Measurements from ENCODE around the gene SCNM1. TPM values are rescaled to one million over a fixed set of nuclear protein-coding genes. Genes with fewer than 3 reads are reported as not detected.
"Not testable (repeated sequence)": the region's sequence is repeated elsewhere in the genome, so short reads cannot be mapped to it uniquely, and the experiment has no call there.

SCNM1 gene
- total and polyA plus RNA-seq, 4 donors: 27.3 to 58.4 (median 36.5) TPM

DNA sequence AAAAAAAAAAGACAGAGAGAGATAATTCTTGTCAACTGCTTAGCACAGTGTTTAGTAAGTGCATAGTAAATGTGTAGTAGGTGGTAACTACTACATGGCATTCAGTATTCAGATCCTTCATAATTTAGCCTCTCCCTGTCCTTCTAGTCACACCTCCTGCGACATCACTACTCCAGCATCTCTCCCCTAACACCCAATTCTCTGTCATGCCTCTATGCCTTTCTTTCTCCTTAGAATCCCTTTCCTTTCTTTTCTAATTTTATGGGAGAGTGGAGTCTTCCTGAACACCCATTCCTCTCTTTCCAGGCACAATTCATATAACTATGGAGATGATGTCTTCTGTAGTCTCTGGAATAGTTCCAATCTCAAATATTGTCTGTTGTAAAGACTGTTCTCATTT lies 27.9 kb downstream of the SCNM1 start:
- Histone ChIP-seq H3K4me3 (ENCODE audit: low read length in 2 of 2) (no peak overlapping the region), H3K27me3 (ENCODE audit: control insufficient read depth in 1 of 2, insufficient read depth in 2 of 2, low read length in 1 of 2) (no peaks in the 10 kb centered on the region), H3K9me3 (ENCODE audit: control insufficient read depth, low read length) (no peaks in the 10 kb centered on the region), H3K27ac (ENCODE audit: low read depth in 1 of 2, low read length in 2 of 2) (no peak overlapping the region), H3K4me1 (ENCODE audit: control insufficient read depth in 1 of 2, insufficient read depth in 2 of 2, low read length in 2 of 2) (no peaks in the 10 kb centered on the region), H3K36me3 (ENCODE audit: control insufficient read depth in 1 of 2, insufficient read depth in 2 of 2, low read length in 1 of 2) (no peaks in the 10 kb centered on the region)
- no peak for ATAC-seq (ENCODE audit: low FRiP score)
- intact Hi-C loops (cut with DNase I): loop anchor here in 1 of 2 donors (10.0 kb wide), 1 partner anchor 151 kb away; the partner anchor contains the start of gene RFX5
- DNase-seq: no peak
- WGBS, 2 donors: 85 to 88% methylated on average over 1 of the region's 1 CpG

DNA sequence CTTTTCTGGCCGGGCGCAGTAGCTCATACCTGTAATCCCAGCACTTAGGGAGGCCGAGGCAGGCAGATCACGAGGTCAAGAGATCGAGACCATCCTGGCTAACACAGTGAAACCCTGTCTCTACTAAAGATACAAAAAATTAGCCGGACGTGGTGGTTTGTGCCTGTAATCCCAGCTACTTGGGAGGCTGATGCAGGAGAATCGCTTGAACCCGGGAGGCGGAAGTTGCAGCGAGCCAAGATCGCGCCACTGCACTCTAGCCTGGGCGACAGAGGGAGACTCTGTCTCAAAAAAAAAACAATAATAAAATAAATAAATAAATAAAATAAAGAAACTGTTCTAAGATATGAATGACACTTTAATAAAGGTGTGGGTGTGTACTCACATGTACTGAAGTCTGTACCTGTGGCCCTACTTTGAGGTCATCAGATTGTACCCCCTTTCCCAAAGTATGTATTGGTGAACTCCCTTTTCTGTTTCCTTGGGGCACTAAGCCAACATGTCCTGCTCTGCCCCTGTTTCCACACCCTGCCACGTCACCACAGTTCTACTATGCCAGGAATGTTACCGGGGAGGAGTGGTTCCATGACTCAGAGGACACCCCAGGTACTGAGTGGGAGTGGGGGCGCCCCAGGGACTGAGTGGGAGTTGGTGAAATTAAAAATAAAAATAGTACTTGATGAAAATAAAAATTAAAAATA lies 29.1 kb downstream of the SCNM1 start:
- not testable (repeated sequence) for H3K27me3 ChIP-seq (ENCODE audit: control insufficient read depth in 1 of 2, insufficient read depth in 2 of 2, low read length in 1 of 2); H3K4me1 ChIP-seq (ENCODE audit: control insufficient read depth in 1 of 2, insufficient read depth in 2 of 2, low read length in 2 of 2); ATAC-seq (ENCODE audit: low FRiP score); H3K36me3 ChIP-seq (ENCODE audit: control insufficient read depth in 1 of 2, insufficient read depth in 2 of 2, low read length in 1 of 2); H3K27ac ChIP-seq (ENCODE audit: low read depth in 1 of 2, low read length in 2 of 2); H3K4me3 ChIP-seq (ENCODE audit: low read length in 2 of 2); H3K9me3 ChIP-seq (ENCODE audit: control insufficient read depth, low read length)
- DNase-seq: peak; percentile 64 to 81
- intact Hi-C loops (cut with DNase I): loop anchor here in 1 of 2 donors (5.0 to 10.0 kb wide), 2 partner anchors 57 to 150 kb away; partner anchors contain the start of genes PSMD4 and RFX5
- WGBS, 2 donors: 76 to 77% methylated on average over 17 of the region's 17 CpGs

DNA sequence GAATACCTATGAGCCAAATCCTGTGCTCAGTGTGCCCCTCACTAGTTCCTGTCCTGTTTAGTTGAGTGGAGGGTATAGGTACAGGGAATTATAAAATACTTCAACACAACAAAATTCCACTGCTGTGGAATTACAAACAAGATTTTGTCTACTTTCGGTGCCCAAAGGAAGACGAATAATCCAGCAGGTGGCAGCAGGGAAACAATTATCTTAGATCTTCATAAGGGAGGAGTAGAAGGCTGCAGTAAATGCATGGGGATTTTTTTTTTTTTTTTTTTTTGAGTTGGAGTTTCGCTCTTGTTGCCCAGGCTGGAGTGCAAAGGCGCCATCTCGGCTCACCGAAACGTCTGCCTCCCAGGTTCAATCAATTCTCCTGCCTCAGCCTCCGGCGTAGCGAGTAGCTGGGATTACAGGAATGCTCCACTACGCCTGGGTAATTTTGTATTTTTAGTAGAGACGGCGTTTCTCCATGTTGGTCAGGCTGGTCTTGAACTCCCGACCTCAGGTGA lies 30.4 kb downstream of the SCNM1 start:
- intact Hi-C loops (cut with DNase I): loop anchor here (2.0 to 10.0 kb wide), 3 partner anchors 56 to 148 kb away; partner anchors contain the start of genes PSMD4 (in 1 of the 2) and RFX5 (in 1 of the 2)
- DNase-seq: peak; percentile 51 to 68
- Histone ChIP-seq H3K9me3 (ENCODE audit: control insufficient read depth, low read length) (no peaks in the 10 kb centered on the region), H3K4me1 (ENCODE audit: control insufficient read depth in 1 of 2, insufficient read depth in 2 of 2, low read length in 2 of 2) (peaks cover 0 to 1% of the 10 kb centered on the region in 2 donors), H3K27ac (ENCODE audit: low read depth in 1 of 2, low read length in 2 of 2) (no peak overlapping the region), H3K27me3 (ENCODE audit: control insufficient read depth in 1 of 2, insufficient read depth in 2 of 2, low read length in 1 of 2) (no peaks in the 10 kb centered on the region), H3K36me3 (ENCODE audit: control insufficient read depth in 1 of 2, insufficient read depth in 2 of 2, low read length in 1 of 2) (no peaks in the 10 kb centered on the region), H3K4me3 (ENCODE audit: low read length in 2 of 2) (no peak overlapping the region)
- WGBS, 2 donors: 41 to 44% methylated on average over 14 of the region's 14 CpGs
- ATAC-seq (ENCODE audit: low FRiP score): peak; percentile 19

DNA sequence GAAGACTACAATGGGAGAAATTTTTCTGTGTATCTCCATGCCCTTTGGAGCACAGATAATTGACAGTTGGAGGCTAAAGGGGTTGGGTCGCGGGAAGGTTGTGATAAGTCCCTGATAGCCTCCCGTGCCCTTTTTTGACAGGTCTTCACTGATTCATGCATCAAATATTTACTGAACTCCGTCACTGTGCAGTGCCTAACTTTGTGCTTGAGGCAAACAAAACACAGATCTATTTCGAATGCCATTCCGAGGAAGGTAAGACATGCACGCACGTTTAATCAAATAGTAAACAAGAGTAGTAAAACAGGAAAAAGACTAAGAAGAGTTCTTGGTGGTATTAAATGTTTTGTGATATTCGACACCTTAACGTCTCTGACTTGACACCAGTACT lies 31.9 kb downstream of the SCNM1 start:
- Histone ChIP-seq H3K9me3 (ENCODE audit: control insufficient read depth, low read length) (no peaks in the 10 kb centered on the region), H3K4me3 (ENCODE audit: low read length in 2 of 2) (peak overlapping the region; percentile 17 to 42), H3K4me1 (ENCODE audit: control insufficient read depth in 1 of 2, insufficient read depth in 2 of 2, low read length in 2 of 2) (peaks cover 0 to 2% of the 10 kb centered on the region in 2 donors), H3K27me3 (ENCODE audit: control insufficient read depth in 1 of 2, insufficient read depth in 2 of 2, low read length in 1 of 2) (no peaks in the 10 kb centered on the region), H3K36me3 (ENCODE audit: control insufficient read depth in 1 of 2, insufficient read depth in 2 of 2, low read length in 1 of 2) (peaks cover 0 to 3% of the 10 kb centered on the region in 2 donors), H3K27ac (ENCODE audit: low read depth in 1 of 2, low read length in 2 of 2) (peak overlapping the region in 1 of 2 donors; percentile 71)
- ATAC-seq (ENCODE audit: low FRiP score) (no peak), DNase-seq (no peak)
- WGBS, 2 donors: 2 to 3% methylated on average over 10 of the region's 10 CpGs
- intact Hi-C loops (cut with DNase I): loop anchor here (2.0 to 10.0 kb wide), 3 partner anchors 54 to 147 kb away; partner anchors contain the start of genes PSMD4 (in 1 of the 2) and RFX5 (in 1 of the 2)

DNA sequence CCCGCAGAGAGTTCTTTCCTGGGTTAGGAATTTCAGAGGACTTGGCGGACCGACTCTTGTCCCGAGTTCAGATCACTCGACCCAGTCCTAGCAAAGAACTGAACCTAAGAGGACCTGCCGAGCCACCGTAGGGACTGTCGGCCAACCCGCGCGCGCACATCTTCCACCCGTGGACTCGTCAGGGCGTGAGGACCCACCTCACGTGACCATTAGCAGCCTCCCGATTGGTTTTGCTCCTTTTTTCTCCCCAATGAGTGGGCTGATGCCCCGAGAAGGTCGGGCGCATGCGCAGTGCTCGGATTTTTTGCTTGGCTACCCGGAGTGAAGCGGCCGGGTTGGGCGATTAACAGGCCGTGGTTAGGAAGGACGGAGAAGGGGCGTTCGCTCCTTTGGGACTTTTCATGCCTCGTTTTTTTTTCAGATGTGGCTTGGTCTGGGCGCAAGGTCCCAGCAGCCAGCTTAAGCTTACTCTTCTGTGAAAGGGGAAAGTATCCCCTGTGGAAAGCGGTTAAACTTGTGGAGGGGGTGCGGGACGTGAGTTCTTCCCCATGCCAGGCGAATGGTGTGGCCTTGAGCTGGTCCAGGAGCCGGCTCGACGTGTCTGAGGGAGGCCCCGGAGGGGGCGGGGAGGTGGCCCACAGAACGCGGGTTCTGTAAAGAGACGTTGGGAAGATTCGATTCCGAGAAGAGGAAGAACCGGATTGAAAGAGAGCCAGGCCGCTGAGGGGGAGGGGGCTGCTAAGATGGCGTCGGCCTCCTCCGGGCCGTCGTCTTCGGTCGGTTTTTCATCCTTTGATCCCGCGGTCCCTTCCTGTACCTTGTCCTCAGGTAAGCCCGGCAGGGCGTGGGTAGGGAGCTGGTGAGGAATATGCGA lies 32.5 kb downstream of the SCNM1 start, which contains the start of gene PIP5K1A:
PIP5K1A (plus strand) TSS at position 299 of the 874 bp plus-strand sequence; CDS start at position 744, 445 bp downstream.
- Histone ChIP-seq H3K27ac (ENCODE audit: low read depth in 1 of 2, low read length in 2 of 2) (peak within 1 kb of the TSS; percentile 14 to 81), H3K9me3 (ENCODE audit: control insufficient read depth, low read length) (no peaks in the 10 kb centered on the region), H3K36me3 (ENCODE audit: control insufficient read depth in 1 of 2, insufficient read depth in 2 of 2, low read length in 1 of 2) (peaks cover 0 to 4% of the 10 kb centered on the region in 2 donors), H3K4me1 (ENCODE audit: control insufficient read depth in 1 of 2, insufficient read depth in 2 of 2, low read length in 2 of 2) (peaks cover 0 to 2% of the 10 kb centered on the region in 2 donors), H3K27me3 (ENCODE audit: control insufficient read depth in 1 of 2, insufficient read depth in 2 of 2, low read length in 1 of 2) (no peaks in the 10 kb centered on the region), H3K4me3 (ENCODE audit: low read length in 2 of 2) (peak within 1 kb of the TSS; percentile 69 to 72)
- peak; percentile 100 for DNase-seq
- intact Hi-C loops (cut with DNase I): loop anchor here in 1 of 2 donors (5.0 to 10.0 kb wide), 2 partner anchors 54 to 146 kb away; partner anchors contain the start of genes PSMD4 and RFX5
- peak; percentile 97 for ATAC-seq (ENCODE audit: low FRiP score)
- 0 to 1% methylated on average over 60 of the region's 60 CpGs for WGBS, 2 donors

DNA sequence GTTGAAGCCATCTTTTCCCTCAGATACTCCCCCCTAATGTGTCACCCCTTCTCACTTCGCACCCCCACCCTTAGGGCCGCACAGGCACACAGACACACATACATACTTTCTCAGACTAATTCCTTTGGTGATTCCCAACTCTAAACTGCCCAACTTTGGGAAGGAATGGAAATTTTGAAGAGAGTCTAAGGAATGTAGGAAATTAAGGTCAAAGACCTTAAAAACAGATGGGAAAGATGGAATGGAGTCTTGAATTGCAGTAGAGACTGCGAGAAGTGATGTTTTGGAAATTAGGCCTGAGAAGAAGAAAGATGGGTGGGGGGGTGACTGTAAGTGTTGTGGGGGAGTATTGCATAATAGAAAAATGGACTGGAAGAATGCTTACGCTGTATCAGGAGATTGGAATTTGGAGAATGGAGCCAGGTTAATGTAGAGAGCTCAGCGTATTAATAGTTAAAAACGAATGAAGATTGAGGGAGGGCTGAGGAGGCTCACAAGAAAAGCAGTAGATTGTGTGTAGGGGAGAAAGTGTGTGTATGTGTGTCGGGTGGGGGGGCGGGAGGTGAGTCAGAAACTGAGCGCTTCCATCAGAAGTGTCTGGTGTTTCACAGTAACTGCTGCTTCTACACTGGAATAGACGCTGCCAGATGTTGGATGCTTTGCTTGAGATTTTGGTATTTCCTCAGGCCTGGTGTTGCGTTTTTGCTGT lies 34.1 kb downstream of the SCNM1 start:
- 5 to 6% methylated on average over 11 of the region's 11 CpGs for WGBS, 2 donors
- peaks cover 0 to 2% of the 10 kb centered on the region in 2 donors for H3K4me1 ChIP-seq (ENCODE audit: control insufficient read depth in 1 of 2, insufficient read depth in 2 of 2, low read length in 2 of 2)
- H3K27ac ChIP-seq (ENCODE audit: low read depth in 1 of 2, low read length in 2 of 2): peak overlapping the region in 1 of 2 donors; percentile 80
- H3K4me3 ChIP-seq (ENCODE audit: low read length in 2 of 2): peak overlapping the region; percentile 69 to 72
- DNase-seq: peak in 1 of 2 donors; percentile 14
- H3K36me3 ChIP-seq (ENCODE audit: control insufficient read depth in 1 of 2, insufficient read depth in 2 of 2, low read length in 1 of 2): peaks cover 0 to 4% of the 10 kb centered on the region in 2 donors
- no peaks in the 10 kb centered on the region for H3K9me3 ChIP-seq (ENCODE audit: control insufficient read depth, low read length)
- no peak for ATAC-seq (ENCODE audit: low FRiP score)
- H3K27me3 ChIP-seq (ENCODE audit: control insufficient read depth in 1 of 2, insufficient read depth in 2 of 2, low read length in 1 of 2): no peaks in the 10 kb centered on the region
- intact Hi-C loops (cut with DNase I): loop anchor here in 1 of 2 donors (5.0 to 10.0 kb wide), 2 partner anchors 52 to 145 kb away; partner anchors contain the start of genes PSMD4 and RFX5

DNA sequence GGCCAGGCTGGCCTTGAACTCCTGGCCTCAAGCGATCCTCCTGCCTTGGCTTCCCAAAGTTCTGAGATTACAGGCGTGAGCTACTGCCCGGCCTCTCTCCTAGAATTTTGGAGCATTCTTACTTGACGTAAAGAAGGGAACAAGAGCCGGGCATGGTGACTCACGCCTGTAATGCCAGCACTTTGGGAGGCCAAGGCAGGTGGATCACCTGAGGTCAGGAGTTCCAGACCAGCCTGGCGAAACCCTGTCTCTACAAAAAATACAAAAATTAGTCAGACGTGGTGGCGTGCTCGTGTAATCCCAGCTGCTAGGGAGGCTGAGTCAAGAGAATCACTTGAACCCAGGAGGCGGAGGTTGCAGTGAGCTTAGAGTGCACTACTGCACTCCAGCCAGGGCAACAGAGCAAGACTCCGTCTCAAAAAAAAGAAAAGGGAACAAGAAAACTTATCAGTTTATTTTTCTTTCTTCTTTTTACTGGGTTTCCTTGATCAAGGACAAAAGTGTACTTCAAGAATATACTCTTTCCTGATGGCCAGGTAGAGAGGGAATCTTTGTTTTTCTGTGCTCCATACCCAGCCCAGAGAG lies 39.5 kb downstream of the SCNM1 start:
- H3K36me3 ChIP-seq (ENCODE audit: control insufficient read depth in 1 of 2, insufficient read depth in 2 of 2, low read length in 1 of 2); H3K27me3 ChIP-seq (ENCODE audit: control insufficient read depth in 1 of 2, insufficient read depth in 2 of 2, low read length in 1 of 2); H3K9me3 ChIP-seq (ENCODE audit: control insufficient read depth, low read length); H3K4me1 ChIP-seq (ENCODE audit: control insufficient read depth in 1 of 2, insufficient read depth in 2 of 2, low read length in 2 of 2); H3K27ac ChIP-seq (ENCODE audit: low read depth in 1 of 2, low read length in 2 of 2); DNase-seq; intact Hi-C loops (cut with DNase I); ATAC-seq (ENCODE audit: low FRiP score); H3K4me3 ChIP-seq (ENCODE audit: low read length in 2 of 2): not testable (repeated sequence)
- WGBS, 2 donors: 91 to 92% methylated on average over 12 of the region's 12 CpGs
